Neural cell (in vitro differentiated cells): ENCODE results near the gene ATP6V1F. TPM values are rescaled to one million over a fixed set of nuclear protein-coding genes. Genes with fewer than 3 reads are reported as not detected.

Source experiments
- H2AFZ ChIP-seq: fragments of 200-600, 300-800 bp; sonication (generic), shearing (Covaris generic); 2 replicates; pipeline ENCODE4 v1.6.0; 2014; ENCODE audit warnings: low read depth, mild to moderate bottlenecking, antibody characterized with exemption, low read length, moderate library complexity
- H3F3A ChIP-seq: fragments of 200-600 bp; shearing (Covaris generic); 2 replicates; pipeline ENCODE4 v1.6.1; 2016; ENCODE audit warnings: mild to moderate bottlenecking, moderate library complexity, mixed read lengths, antibody characterized with exemption, low read length; ENCODE audit not compliant: insufficient read depth, poor library complexity, severe bottlenecking
- H3K27ac ChIP-seq: fragments of 200-600, 300-800 bp; sonication (generic), shearing (Covaris generic); 2 replicates; pipeline ENCODE4 v1.5.1; 2014; ENCODE audit warnings: mild to moderate bottlenecking, low read length, moderate library complexity
- H3K27me3 ChIP-seq: fragments of 300-800, 200-600 bp; sonication (generic), shearing (Covaris generic); 2 replicates; pipeline ENCODE4 v1.6.0; 2014; ENCODE audit warnings: mild to moderate bottlenecking, low read depth, low read length, moderate library complexity; ENCODE audit not compliant: insufficient read depth
- H3K36me3 ChIP-seq: fragments of 300-800, 200-600 bp; sonication (generic), shearing (Covaris generic); 2 replicates; pipeline ENCODE4 v1.5.1; 2014; ENCODE audit warnings: mild to moderate bottlenecking, antibody characterized with exemption, low read length, moderate library complexity; ENCODE audit not compliant: insufficient read depth
- H3K4me2 ChIP-seq: fragments of 300-800, 200-600 bp; sonication (generic), shearing (Covaris generic); 2 replicates; pipeline ENCODE4 v1.6.0; 2014; ENCODE audit warnings: mild to moderate bottlenecking, low read length
- H3K4me3 ChIP-seq: fragments of 300-800, 200-600 bp; sonication (generic), shearing (Covaris generic); 2 replicates; pipeline ENCODE4 v1.5.1; 2014; ENCODE audit warnings: mild to moderate bottlenecking, low read length, moderate library complexity
- H3K79me2 ChIP-seq: fragments of 200-600 bp; shearing (Covaris generic); replicated peaks from 2 replicates; pipeline ENCODE4 v1.6.0; 2014; ENCODE audit warnings: mild to moderate bottlenecking, low read length, moderate library complexity; ENCODE audit not compliant: insufficient read depth
- H3K9ac ChIP-seq: fragments of 300-800, 200-600 bp; sonication (generic), shearing (Covaris generic); 2 replicates; pipeline ENCODE4 v1.6.1; 2016; ENCODE audit warnings: mild to moderate bottlenecking, low read length, mixed read lengths
- H3K9me2 ChIP-seq: fragments of 200-600 bp; shearing (Covaris generic); 2 replicates; pipeline ENCODE4 v1.6.1; 2016; ENCODE audit warnings: mild to moderate bottlenecking, low read length, mixed read lengths; ENCODE audit not compliant: insufficient read depth
- H3K9me3 ChIP-seq: fragments of 200-600, 300-800 bp; sonication (generic), shearing (Covaris generic); 2 replicates; pipeline ENCODE4 v1.6.1; 2016; ENCODE audit warnings: mild to moderate bottlenecking, mixed run types, low read length, moderate library complexity, mixed read lengths
- H4K20me1 ChIP-seq: fragments of 200-600 bp; shearing (Covaris generic); 2 replicates; pipeline ENCODE4 v1.6.1; 2016; ENCODE audit warnings: mild to moderate bottlenecking, mixed run types; ENCODE audit not compliant: insufficient read depth
- EP300 ChIP-seq: fragments of 450-650 bp; conservative IDR thresholded peaks from 2 replicates; pipeline ENCODE4 v1.6.1; 2014; ENCODE audit warnings: antibody characterized with exemption, mild to moderate bottlenecking, moderate library complexity; ENCODE audit not compliant: poor library complexity, severe bottlenecking
- MXI1 ChIP-seq: fragments of 450-650 bp; conservative IDR thresholded peaks from 2 replicates; pipeline ENCODE4 v1.6.1; 2014; ENCODE audit warnings: antibody characterized with exemption, mild to moderate bottlenecking; ENCODE audit not compliant: poor library complexity, severe bottlenecking
- POLR2AphosphoS5 ChIP-seq: IDR thresholded peaks from 2 replicates; pipeline ENCODE4 v1.6.1; 2012
- RAD21 ChIP-seq: fragments of 450-650 bp; conservative IDR thresholded peaks from 2 replicates; pipeline ENCODE4 v1.6.1; 2014; ENCODE audit warnings: antibody characterized with exemption, mild to moderate bottlenecking, moderate library complexity
- SMC3 ChIP-seq: fragments of 450-650 bp; conservative IDR thresholded peaks from 2 replicates; pipeline ENCODE4 v1.6.1; 2014; ENCODE audit warnings: antibody characterized with exemption, mild to moderate bottlenecking, moderate library complexity; ENCODE audit not compliant: poor library complexity
- TAF1 ChIP-seq: IDR thresholded peaks from 2 replicates; pipeline ENCODE4 v1.6.1; 2012; ENCODE audit warnings: low read depth
- polyA plus RNA-seq: library from polyadenylated mRNA; depleted of rRNA; stranded (reverse); fragments of >200 nt; gene quantifications from 2 replicates; pipeline ENCODE4 v1.2.3, GENCODE V29; 2014
- TF ChIP-seq, protein P1 (sequence below): IDR thresholded peaks from 2 replicates; pipeline ENCODE4 v1.6.1; 2012; ENCODE audit warnings: borderline replicate concordance
- TF ChIP-seq, protein P2 (sequence below): fragments of 450-650 bp; IDR thresholded peaks from 2 replicates; pipeline ENCODE4 v1.5.1; 2014; ENCODE audit warnings: antibody characterized with exemption, mild to moderate bottlenecking, moderate library complexity; ENCODE audit not compliant: poor library complexity, severe bottlenecking

Gene ATP6V1F
- polyA plus RNA-seq, 1 donor from 2014 or later, result 246 TPM

DNA sequence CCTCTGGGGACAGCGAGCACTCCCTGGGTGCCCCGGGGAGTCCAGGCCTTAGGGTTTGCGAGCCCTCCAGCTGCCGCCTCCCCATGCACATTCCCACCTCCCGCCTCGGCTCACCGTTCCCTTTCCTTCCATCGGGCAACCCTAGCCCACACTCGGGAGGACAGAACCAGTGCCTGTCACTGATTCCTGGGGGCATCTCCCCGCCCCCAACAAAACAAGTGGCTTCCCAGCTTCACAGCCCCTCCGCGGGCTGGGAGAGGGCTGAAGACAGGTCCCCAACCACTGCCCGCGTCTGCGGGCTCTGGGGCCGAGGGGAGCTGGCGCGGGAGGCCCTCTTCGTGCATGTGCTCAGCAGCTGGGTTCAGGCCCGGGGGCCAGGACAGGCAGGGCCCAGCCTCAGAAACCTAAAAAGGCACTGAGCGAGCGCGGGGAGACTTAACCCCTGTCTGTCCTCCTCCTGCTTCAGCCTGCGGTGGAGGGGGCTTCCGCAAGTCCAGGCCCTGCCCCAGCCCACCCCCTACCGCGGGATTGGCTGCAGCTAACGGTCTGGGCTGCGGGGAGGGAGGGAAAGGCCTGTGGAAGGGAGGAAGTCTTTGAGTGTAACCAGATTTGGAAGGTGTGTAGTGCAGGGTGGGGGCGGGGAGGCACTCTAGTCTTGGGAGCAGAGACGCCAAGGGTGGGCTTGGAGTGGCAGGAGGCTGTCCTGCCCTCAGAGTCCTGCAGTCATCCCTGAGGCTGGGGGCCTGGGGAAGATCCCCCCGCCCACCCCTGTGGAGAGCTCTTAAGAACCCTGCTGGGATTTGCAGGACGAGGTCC lies 31.3 kb upstream of the ATP6V1F start:
- Histone ChIP-seq H3K27ac (no peak overlapping the region), H3K4me3 (no peak overlapping the region), H3K79me2 (no peaks in the 10 kb centered on the region)

DNA sequence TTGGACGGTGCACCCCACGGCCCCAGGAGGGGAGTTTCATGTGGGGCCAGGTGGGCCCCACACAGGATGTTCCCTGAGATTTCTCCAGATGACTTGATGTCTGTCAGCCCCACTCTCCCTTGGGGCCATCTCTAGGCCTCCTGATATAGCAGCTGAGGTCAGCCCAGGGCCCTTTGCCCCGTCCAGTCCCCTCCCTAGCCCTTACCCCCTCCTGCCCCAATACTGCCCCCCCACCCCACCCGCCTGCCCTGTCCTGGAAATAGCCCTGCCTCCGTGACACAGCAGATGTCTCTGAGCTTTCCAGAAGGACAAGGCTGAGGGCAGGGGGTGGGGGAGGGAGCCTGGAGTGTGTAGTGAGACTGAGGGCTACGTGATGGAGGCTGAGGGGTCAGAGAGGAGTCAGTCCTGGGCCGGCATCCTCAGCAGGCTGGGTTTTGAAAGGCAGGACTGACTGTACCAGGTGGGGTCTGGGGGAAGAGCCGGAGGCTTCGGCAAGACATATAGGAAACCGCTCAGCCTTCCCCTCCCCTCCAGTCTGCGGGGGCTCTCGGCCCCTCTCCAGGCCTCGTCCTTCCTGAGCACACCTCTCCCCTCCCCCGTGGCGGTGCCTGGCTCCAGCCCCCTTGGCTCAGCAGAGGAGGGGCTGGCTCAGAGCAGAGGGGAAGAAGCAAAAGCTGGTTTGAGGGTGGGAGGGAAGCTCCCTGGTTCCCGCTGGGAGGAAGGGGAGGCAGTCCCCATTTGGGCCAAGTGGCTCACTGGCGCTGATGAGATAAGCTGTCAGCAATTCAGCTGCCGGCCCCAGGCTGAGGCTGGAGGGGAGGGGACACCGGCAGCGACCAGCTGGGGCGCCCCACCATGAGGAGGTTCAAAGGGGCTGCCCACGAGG lies 30.4 kb upstream of the ATP6V1F start:
- H2AFZ ChIP-seq, result no peak overlapping the region
- peak overlapping the region; percentile 9 for H3K9ac ChIP-seq
- H3K4me2 ChIP-seq, result no peak overlapping the region
- no peaks in the 10 kb centered on the region for H3K36me3 ChIP-seq
- no peaks in the 10 kb centered on the region for H3K9me3 ChIP-seq
- H3K27ac ChIP-seq, result no peak overlapping the region
- H4K20me1 ChIP-seq, result no peaks in the 10 kb centered on the region
- no peak overlapping the region for H3K4me3 ChIP-seq
- H3F3A ChIP-seq, result no peaks in the 10 kb centered on the region
- TF ChIP-seq TAF1 (no peak), POLR2AphosphoS5 (no peak), SMC3 (no peak)
- no peaks in the 10 kb centered on the region for H3K9me2 ChIP-seq
- H3K79me2 ChIP-seq, result no peaks in the 10 kb centered on the region
- H3K27me3 ChIP-seq, result peaks cover 25% of the 10 kb centered on the region

More for the DNA sequence above, 31.3 kb upstream of the ATP6V1F start:
- TF ChIP-seq, protein P1, sequence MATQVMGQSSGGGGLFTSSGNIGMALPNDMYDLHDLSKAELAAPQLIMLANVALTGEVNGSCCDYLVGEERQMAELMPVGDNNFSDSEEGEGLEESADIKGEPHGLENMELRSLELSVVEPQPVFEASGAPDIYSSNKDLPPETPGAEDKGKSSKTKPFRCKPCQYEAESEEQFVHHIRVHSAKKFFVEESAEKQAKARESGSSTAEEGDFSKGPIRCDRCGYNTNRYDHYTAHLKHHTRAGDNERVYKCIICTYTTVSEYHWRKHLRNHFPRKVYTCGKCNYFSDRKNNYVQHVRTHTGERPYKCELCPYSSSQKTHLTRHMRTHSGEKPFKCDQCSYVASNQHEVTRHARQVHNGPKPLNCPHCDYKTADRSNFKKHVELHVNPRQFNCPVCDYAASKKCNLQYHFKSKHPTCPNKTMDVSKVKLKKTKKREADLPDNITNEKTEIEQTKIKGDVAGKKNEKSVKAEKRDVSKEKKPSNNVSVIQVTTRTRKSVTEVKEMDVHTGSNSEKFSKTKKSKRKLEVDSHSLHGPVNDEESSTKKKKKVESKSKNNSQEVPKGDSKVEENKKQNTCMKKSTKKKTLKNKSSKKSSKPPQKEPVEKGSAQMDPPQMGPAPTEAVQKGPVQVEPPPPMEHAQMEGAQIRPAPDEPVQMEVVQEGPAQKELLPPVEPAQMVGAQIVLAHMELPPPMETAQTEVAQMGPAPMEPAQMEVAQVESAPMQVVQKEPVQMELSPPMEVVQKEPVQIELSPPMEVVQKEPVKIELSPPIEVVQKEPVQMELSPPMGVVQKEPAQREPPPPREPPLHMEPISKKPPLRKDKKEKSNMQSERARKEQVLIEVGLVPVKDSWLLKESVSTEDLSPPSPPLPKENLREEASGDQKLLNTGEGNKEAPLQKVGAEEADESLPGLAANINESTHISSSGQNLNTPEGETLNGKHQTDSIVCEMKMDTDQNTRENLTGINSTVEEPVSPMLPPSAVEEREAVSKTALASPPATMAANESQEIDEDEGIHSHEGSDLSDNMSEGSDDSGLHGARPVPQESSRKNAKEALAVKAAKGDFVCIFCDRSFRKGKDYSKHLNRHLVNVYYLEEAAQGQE, result no peak
- TF ChIP-seq TAF1 (no peak), RAD21 (no peak), SMC3 (no peak), EP300 (no peak), MXI1 (no peak)
- TF ChIP-seq, protein P2, sequence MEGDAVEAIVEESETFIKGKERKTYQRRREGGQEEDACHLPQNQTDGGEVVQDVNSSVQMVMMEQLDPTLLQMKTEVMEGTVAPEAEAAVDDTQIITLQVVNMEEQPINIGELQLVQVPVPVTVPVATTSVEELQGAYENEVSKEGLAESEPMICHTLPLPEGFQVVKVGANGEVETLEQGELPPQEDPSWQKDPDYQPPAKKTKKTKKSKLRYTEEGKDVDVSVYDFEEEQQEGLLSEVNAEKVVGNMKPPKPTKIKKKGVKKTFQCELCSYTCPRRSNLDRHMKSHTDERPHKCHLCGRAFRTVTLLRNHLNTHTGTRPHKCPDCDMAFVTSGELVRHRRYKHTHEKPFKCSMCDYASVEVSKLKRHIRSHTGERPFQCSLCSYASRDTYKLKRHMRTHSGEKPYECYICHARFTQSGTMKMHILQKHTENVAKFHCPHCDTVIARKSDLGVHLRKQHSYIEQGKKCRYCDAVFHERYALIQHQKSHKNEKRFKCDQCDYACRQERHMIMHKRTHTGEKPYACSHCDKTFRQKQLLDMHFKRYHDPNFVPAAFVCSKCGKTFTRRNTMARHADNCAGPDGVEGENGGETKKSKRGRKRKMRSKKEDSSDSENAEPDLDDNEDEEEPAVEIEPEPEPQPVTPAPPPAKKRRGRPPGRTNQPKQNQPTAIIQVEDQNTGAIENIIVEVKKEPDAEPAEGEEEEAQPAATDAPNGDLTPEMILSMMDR, result no peak
- H3K9ac ChIP-seq, result no peak overlapping the region
- no peaks in the 10 kb centered on the region for H3F3A ChIP-seq
- H3K4me2 ChIP-seq, result no peak overlapping the region
- H4K20me1 ChIP-seq, result no peaks in the 10 kb centered on the region
- H3K36me3 ChIP-seq, result no peaks in the 10 kb centered on the region
- no peaks in the 10 kb centered on the region for H3K9me2 ChIP-seq
- H3K27me3 ChIP-seq, result peaks cover 25% of the 10 kb centered on the region
- no peak overlapping the region for H2AFZ ChIP-seq
- no peaks in the 10 kb centered on the region for H3K9me3 ChIP-seq
